ENCODE data around the gene MEIG1.
"Not testable (repeated sequence)": the region's sequence is repeated elsewhere in the genome, so short reads cannot be mapped to it uniquely, and the experiment has no call there.

MEIG1 gene

GRCh38 chr10:14982744-14983143, 23.6 kb downstream of the MEIG1 start:
- H3K4me2 ChIP-seq (ENCODE audit: low read depth, low read length, poor library complexity, severe bottlenecking) = no peak overlapping the region
- H3K9ac ChIP-seq (ENCODE audit: low read depth, low read length, poor library complexity, severe bottlenecking) = no peak overlapping the region
- no peaks in the 10 kb centered on the region for H3K27me3 ChIP-seq (ENCODE audit: insufficient read depth, low read length, poor library complexity, severe bottlenecking)
- no peaks in the 10 kb centered on the region for H3K4me1 ChIP-seq (ENCODE audit: insufficient read depth, low read length, poor library complexity, severe bottlenecking)
- no peaks in the 10 kb centered on the region for H3K36me3 ChIP-seq (ENCODE audit: insufficient read depth, low read length)
- TF ChIP-seq CTCF (conservative IDR thresholded peaks at IDR 0.05; ENCODE audit: low read length) = no peak
- TF ChIP-seq EZH2phosphoT487 (IDR thresholded peaks at IDR 0.05; ENCODE audit: borderline replicate concordance) = no peak
- H4K20me1 ChIP-seq (ENCODE audit: insufficient read depth, low read length, poor library complexity, severe bottlenecking) = no peaks in the 10 kb centered on the region
- H3K9me3 ChIP-seq (ENCODE audit: insufficient read depth, low read depth, low read length) = no peaks in the 10 kb centered on the region; the same call in 1 of the 2 replicates
- H3K79me2 ChIP-seq (ENCODE audit: insufficient read depth, low read length) = no peaks in the 10 kb centered on the region
- H2AFZ ChIP-seq (ENCODE audit: low read length) = no peak overlapping the region
- H3F3A ChIP-seq (ENCODE audit: low read depth) = no peaks in the 10 kb centered on the region
- H3K9me2 ChIP-seq (replicated peaks; ENCODE audit: low read depth, low read length) = no peaks in the 10 kb centered on the region
- no peak overlapping the region for H3K4me3 ChIP-seq (ENCODE audit: low read length, poor library complexity, severe bottlenecking)

GRCh38 chr10:14989552-14989951, 30.4 kb downstream of the MEIG1 start:
- H3K9ac ChIP-seq (ENCODE audit: low read depth, low read length, poor library complexity, severe bottlenecking); H3K4me1 ChIP-seq (ENCODE audit: insufficient read depth, low read length, poor library complexity, severe bottlenecking); H3K79me2 ChIP-seq (ENCODE audit: insufficient read depth, low read length); H3K27me3 ChIP-seq (ENCODE audit: insufficient read depth, low read length, poor library complexity, severe bottlenecking); H4K20me1 ChIP-seq (ENCODE audit: insufficient read depth, low read length, poor library complexity, severe bottlenecking); H3F3A ChIP-seq (ENCODE audit: low read depth); H3K9me2 ChIP-seq (replicated peaks; ENCODE audit: low read depth, low read length); H3K36me3 ChIP-seq (ENCODE audit: insufficient read depth, low read length); H3K4me2 ChIP-seq (ENCODE audit: low read depth, low read length, poor library complexity, severe bottlenecking); H3K4me3 ChIP-seq (ENCODE audit: low read length, poor library complexity, severe bottlenecking); H2AFZ ChIP-seq (ENCODE audit: low read length); H3K9me3 ChIP-seq (ENCODE audit: insufficient read depth, low read depth, low read length): not testable (repeated sequence)

- H3K27me3 ChIP-seq (ENCODE audit: insufficient read depth, low read length, poor library complexity, severe bottlenecking); H3F3A ChIP-seq (ENCODE audit: low read depth); H2AFZ ChIP-seq (ENCODE audit: low read length); H3K4me2 ChIP-seq (ENCODE audit: low read depth, low read length, poor library complexity, severe bottlenecking); H4K20me1 ChIP-seq (ENCODE audit: insufficient read depth, low read length, poor library complexity, severe bottlenecking); H3K36me3 ChIP-seq (ENCODE audit: insufficient read depth, low read length); H3K4me1 ChIP-seq (ENCODE audit: insufficient read depth, low read length, poor library complexity, severe bottlenecking); H3K79me2 ChIP-seq (ENCODE audit: insufficient read depth, low read length); H3K9me3 ChIP-seq (ENCODE audit: insufficient read depth, low read depth, low read length); H3K9ac ChIP-seq (ENCODE audit: low read depth, low read length, poor library complexity, severe bottlenecking); H3K9me2 ChIP-seq (replicated peaks; ENCODE audit: low read depth, low read length); H3K4me3 ChIP-seq (ENCODE audit: low read length, poor library complexity, severe bottlenecking): not testable (repeated sequence)
- TF ChIP-seq CTCF (conservative IDR thresholded peaks at IDR 0.05; ENCODE audit: low read length) = peak; percentile 45
Observed at GRCh38 chr10:14991035-14991749, 32.0 kb downstream of the MEIG1 start.

GRCh38 chr10:14992336-14992735, 33.1 kb downstream of the MEIG1 start:
- H3K4me2 ChIP-seq (ENCODE audit: low read depth, low read length, poor library complexity, severe bottlenecking); H4K20me1 ChIP-seq (ENCODE audit: insufficient read depth, low read length, poor library complexity, severe bottlenecking); H3K79me2 ChIP-seq (ENCODE audit: insufficient read depth, low read length); H3K9me2 ChIP-seq (replicated peaks; ENCODE audit: low read depth, low read length); H3K27me3 ChIP-seq (ENCODE audit: insufficient read depth, low read length, poor library complexity, severe bottlenecking); H2AFZ ChIP-seq (ENCODE audit: low read length); H3K36me3 ChIP-seq (ENCODE audit: insufficient read depth, low read length); H3K9me3 ChIP-seq (ENCODE audit: insufficient read depth, low read depth, low read length); H3K4me1 ChIP-seq (ENCODE audit: insufficient read depth, low read length, poor library complexity, severe bottlenecking); H3K9ac ChIP-seq (ENCODE audit: low read depth, low read length, poor library complexity, severe bottlenecking); H3F3A ChIP-seq (ENCODE audit: low read depth); H3K4me3 ChIP-seq (ENCODE audit: low read length, poor library complexity, severe bottlenecking): not testable (repeated sequence)

GRCh38 chr10:14993500-14994455, 34.6 kb downstream of the MEIG1 start:
- H3K79me2 ChIP-seq (ENCODE audit: insufficient read depth, low read length); H3K36me3 ChIP-seq (ENCODE audit: insufficient read depth, low read length); H3F3A ChIP-seq (ENCODE audit: low read depth); H2AFZ ChIP-seq (ENCODE audit: low read length); H3K4me2 ChIP-seq (ENCODE audit: low read depth, low read length, poor library complexity, severe bottlenecking); H3K4me1 ChIP-seq (ENCODE audit: insufficient read depth, low read length, poor library complexity, severe bottlenecking); H4K20me1 ChIP-seq (ENCODE audit: insufficient read depth, low read length, poor library complexity, severe bottlenecking); H3K9me3 ChIP-seq (ENCODE audit: insufficient read depth, low read depth, low read length); H3K9ac ChIP-seq (ENCODE audit: low read depth, low read length, poor library complexity, severe bottlenecking); H3K9me2 ChIP-seq (replicated peaks; ENCODE audit: low read depth, low read length); H3K27me3 ChIP-seq (ENCODE audit: insufficient read depth, low read length, poor library complexity, severe bottlenecking); H3K4me3 ChIP-seq (ENCODE audit: low read length, poor library complexity, severe bottlenecking): not testable (repeated sequence)
